ENCODE results near the gene HLA-E.
A peak's percentile ranks its signal among the peaks of the same experiment; 100 is the strongest.
"Not testable (repeated sequence)": the region's sequence is repeated elsewhere in the genome, so short reads cannot be mapped to it uniquely, and the experiment has no call there.

The HLA-E gene

GRCh38 chr6:30489081-30490025, at the start of gene HLA-E:
TSS of gene HLA-E (plus strand) at chr6:30489509. CDS start at chr6:30489532, 23 bp downstream.
- peak; percentile 69 to 77 for DNase-seq (ENCODE audit: low read depth in 2 of 2)

- no peak for DNase-seq (ENCODE audit: low read depth in 2 of 2)
These were observed 48.1 kb upstream of the HLA-E start for GRCh38 chr6:30441171-30441570.

- no peak for DNase-seq (ENCODE audit: low read depth in 2 of 2)
These were observed 45.5 kb upstream of the HLA-E start for GRCh38 chr6:30443657-30444450.

- DNase-seq (ENCODE audit: low read depth in 2 of 2) = no peak
These were observed 44.9 kb upstream of the HLA-E start for GRCh38 chr6:30444451-30444742.

- no peak for DNase-seq (ENCODE audit: low read depth in 2 of 2)
These were observed 43.0 kb upstream of the HLA-E start for GRCh38 chr6:30446259-30446658.

- no peak for DNase-seq (ENCODE audit: low read depth in 2 of 2)
These were observed 42.1 kb upstream of the HLA-E start for GRCh38 chr6:30447237-30447636.

- no peak for DNase-seq (ENCODE audit: low read depth in 2 of 2)
These were observed 38.8 kb upstream of the HLA-E start for GRCh38 chr6:30450548-30450908.

GRCh38 chr6:30450909-30451841, 38.1 kb upstream of the HLA-E start:
- peak; percentile 30 to 42 for DNase-seq (ENCODE audit: low read depth in 2 of 2)

- no peak for DNase-seq (ENCODE audit: low read depth in 2 of 2)
These were observed 36.4 kb upstream of the HLA-E start for GRCh38 chr6:30452736-30453507.

GRCh38 chr6:30453508-30454116, 35.7 kb upstream of the HLA-E start:
- peak; percentile 80 to 84 for DNase-seq (ENCODE audit: low read depth in 2 of 2)

GRCh38 chr6:30459145-30459544, 30.2 kb upstream of the HLA-E start:
- DNase-seq (ENCODE audit: low read depth in 2 of 2) = no peak

- no peak for DNase-seq (ENCODE audit: low read depth in 2 of 2)
These were observed 28.3 kb upstream of the HLA-E start for GRCh38 chr6:30461055-30461454.

- no peak for DNase-seq (ENCODE audit: low read depth in 2 of 2)
These were observed 26.8 kb upstream of the HLA-E start for GRCh38 chr6:30462482-30462881.

- no peak for DNase-seq (ENCODE audit: low read depth in 2 of 2)
These were observed 26.1 kb upstream of the HLA-E start for GRCh38 chr6:30463242-30463641.

GRCh38 chr6:30463651-30464618, 25.4 kb upstream of the HLA-E start:
- peak; percentile 31 to 49 for DNase-seq (ENCODE audit: low read depth in 2 of 2)

- no peak for DNase-seq (ENCODE audit: low read depth in 2 of 2)
These were observed 23.6 kb upstream of the HLA-E start for GRCh38 chr6:30465595-30466306.

GRCh38 chr6:30470968-30471367, 18.3 kb upstream of the HLA-E start:
- no peak for DNase-seq (ENCODE audit: low read depth in 2 of 2)

GRCh38 chr6:30475116-30475515, 14.2 kb upstream of the HLA-E start:
- DNase-seq (ENCODE audit: low read depth in 2 of 2) = not testable (repeated sequence)

Data from activated CD4-positive, alpha-beta T cell treated with anti-CD3 and anti-CD28 coated beads for 24 hours (primary cell).